ENCODE results near the gene KYAT1.
"Not testable (repeated sequence)": the region's sequence is repeated elsewhere in the genome, so short reads cannot be mapped to it uniquely, and the experiment has no call there.

KYAT1 gene

GRCh38 chr9:128846680-128847030 lies 35.1 kb downstream of the KYAT1 start:
- H3K27ac ChIP-seq, result no peak overlapping the region
- peaks cover 0 to 7% (median 0%) of the 10 kb centered on the region in 11 experiments; a peak in 4 of 22 replicates for H4K20me1 ChIP-seq
- H3K36me3 ChIP-seq, result peaks cover 0 to 21% (median 13%) of the 10 kb centered on the region in 11 experiments; a peak in 13 of 22 replicates
- peak overlapping the region in 8 of 11 experiments; percentile 34 to 76 (median 56); a peak in 16 of 22 replicates for H3K4me2 ChIP-seq
- H3K9me3 ChIP-seq (replicated peaks in 1 of 11), result peaks cover 11 to 24% (median 18%) of the 10 kb centered on the region in 11 experiments
- no peak overlapping the region for H3K4me3 ChIP-seq
- no peak overlapping the region; a peak in 2 of 22 replicates for H3K9ac ChIP-seq
- no peak for TF ChIP-seq Cebpa-rat (IDR thresholded peaks at IDR 0.05)
- peaks cover 0 to 29% (median 27%) of the 10 kb centered on the region in 10 experiments; a peak in 15 of 20 replicates for H3K4me1 ChIP-seq
- no peaks in the 10 kb centered on the region for H3K27me3 ChIP-seq

GRCh38 chr9:128845186-128845931 lies 36.4 kb downstream of the KYAT1 start:
- H3K4me2 ChIP-seq, result peak overlapping the region in 9 of 11 experiments; percentile 26 to 76 (median 59); a peak in 17 of 22 replicates
- peak overlapping the region in 2 of 11 experiments; percentile 18 to 44; a peak in 1 of 22 replicates for H3K9ac ChIP-seq
- H3K9me3 ChIP-seq (replicated peaks in 1 of 11), result peaks cover under 1 to 14% (median 6%) of the 10 kb centered on the region in 11 experiments; a peak in 15 of 22 replicates
- H3K4me1 ChIP-seq, result peaks cover 0 to 29% (median 27%) of the 10 kb centered on the region in 10 experiments; a peak in 15 of 20 replicates
- no peaks in the 10 kb centered on the region for H3K27me3 ChIP-seq
- H4K20me1 ChIP-seq, result peaks cover 0 to 7% (median 0%) of the 10 kb centered on the region in 11 experiments; a peak in 4 of 22 replicates
- H3K4me3 ChIP-seq, result no peak overlapping the region
- TF ChIP-seq Cebpa-rat (IDR thresholded peaks at IDR 0.05), result no peak
- H3K36me3 ChIP-seq, result peaks cover 0 to 25% (median 9%) of the 10 kb centered on the region in 11 experiments; a peak in 11 of 22 replicates
- no peak overlapping the region for H3K27ac ChIP-seq

GRCh38 chr9:128843171-128843570 lies 38.6 kb downstream of the KYAT1 start:
- not testable (repeated sequence) for H4K20me1 ChIP-seq; H3K4me2 ChIP-seq; H3K27me3 ChIP-seq; H3K9me3 ChIP-seq (replicated peaks in 1 of 11); H3K27ac ChIP-seq; H3K9ac ChIP-seq; H3K4me3 ChIP-seq
- Histone ChIP-seq H3K4me1 (peaks cover 0 to 29% (median 27%) of the 10 kb centered on the region in 10 experiments; a peak in 15 of 20 replicates), H3K36me3 (peaks cover 0 to 41% (median 14%) of the 10 kb centered on the region in 11 experiments; a peak in 12 of 22 replicates)

GRCh38 chr9:128841694-128842492 lies 39.9 kb downstream of the KYAT1 start:
- Histone ChIP-seq H3K27me3 (no peaks in the 10 kb centered on the region), H3K4me2 (no peak overlapping the region), H3K9me3 (replicated peaks in 1 of 11) (no peaks in the 10 kb centered on the region), H3K4me1 (peaks cover 0 to 22% (median 21%) of the 10 kb centered on the region in 10 experiments; a peak in 15 of 20 replicates), H3K4me3 (no peak overlapping the region), H3K9ac (no peak overlapping the region), H3K27ac (no peak overlapping the region), H4K20me1 (peaks cover 0 to 7% (median 0%) of the 10 kb centered on the region in 11 experiments; a peak in 4 of 22 replicates), H3K36me3 (peaks cover 0 to 50% (median 20%) of the 10 kb centered on the region in 11 experiments; a peak in 13 of 22 replicates)
- TF ChIP-seq Cebpa-rat (IDR thresholded peaks at IDR 0.05), result 0 out of 22 replicates have a peak, but pooled peaks of 1 of the 11 experiments have one; percentile 50

GRCh38 chr9:128840524-128840923 lies 41.2 kb downstream of the KYAT1 start:
- Histone ChIP-seq H3K4me1 (peaks cover 0 to 9% (median 7%) of the 10 kb centered on the region in 10 experiments; a peak in 15 of 20 replicates), H3K4me2 (no peak overlapping the region), H3K4me3 (no peak overlapping the region), H3K36me3 (peaks cover 0 to 57% (median 24%) of the 10 kb centered on the region in 11 experiments; a peak in 14 of 22 replicates), H3K9me3 (replicated peaks in 1 of 11) (no peaks in the 10 kb centered on the region), H3K27ac (no peak overlapping the region), H4K20me1 (peaks cover 0 to 6% (median 0%) of the 10 kb centered on the region in 11 experiments; a peak in 1 of 22 replicates), H3K9ac (no peak overlapping the region), H3K27me3 (no peaks in the 10 kb centered on the region)
- no peak for TF ChIP-seq Cebpa-rat (IDR thresholded peaks at IDR 0.05)

GRCh38 chr9:128838338-128838737 lies 43.4 kb downstream of the KYAT1 start:
- Histone ChIP-seq H3K4me3 (no peak overlapping the region), H3K27ac (no peak overlapping the region), H3K9me3 (replicated peaks in 1 of 11) (no peaks in the 10 kb centered on the region), H3K9ac (no peak overlapping the region), H4K20me1 (no peaks in the 10 kb centered on the region), H3K4me2 (no peak overlapping the region), H3K27me3 (no peaks in the 10 kb centered on the region), H3K4me1 (no peaks in the 10 kb centered on the region), H3K36me3 (peaks cover 0 to 76% (median 34%) of the 10 kb centered on the region in 11 experiments; a peak in 15 of 22 replicates)
- TF ChIP-seq Cebpa-rat (IDR thresholded peaks at IDR 0.05), result no peak

- H3K36me3 ChIP-seq, result peaks cover 0 to 66% (median 32%) of the 10 kb centered on the region in 11 experiments; a peak in 15 of 22 replicates
- no peak for TF ChIP-seq Cebpa-rat (IDR thresholded peaks at IDR 0.05)
- H3K27ac ChIP-seq, result no peak overlapping the region
Observed at GRCh38 chr9:128836509-128837145, 45.1 kb downstream of the KYAT1 start.

More at GRCh38 chr9:128836509-128837145, 45.1 kb downstream of the KYAT1 start:
- Histone ChIP-seq H3K4me3 (no peak overlapping the region), H3K4me1 (no peaks in the 10 kb centered on the region), H3K9me3 (replicated peaks in 1 of 11) (no peaks in the 10 kb centered on the region), H4K20me1 (no peaks in the 10 kb centered on the region), H3K27me3 (no peaks in the 10 kb centered on the region), H3K9ac (no peak overlapping the region), H3K4me2 (no peak overlapping the region)
